Body of pancreas (tissue), 4 donors: Measurements from ENCODE around the gene GOPC. TPM values are rescaled to one million over a fixed set of nuclear protein-coding genes. Genes with fewer than 3 reads are reported as not detected.

ENCODE experiments used
- ATAC-seq: fragments of 150-250 bp; one replicate; pipeline ENCODE4 v1.9.1; 2016
- DNase-seq, 4 donors: peaks; one replicate each; pipeline ENCODE4 v3.0.0-alpha.2; 2019
- H3K27ac ChIP-seq, 4 donors: fragments of 200-600 bp; sonication (generic); 1 replicate in 3 of 4; 2 replicates in 1 of 4; pipeline versions ENCODE4 v1.5.1 to v1.6.1; 2016 to 2019; ENCODE audit warnings: mild to moderate bottlenecking in 1 of 4, mixed read lengths in 1 of 4, moderate library complexity in 1 of 4
- H3K27me3 ChIP-seq, 2 donors: fragments of 200-600 bp; sonication (generic); one replicate each; pipeline ENCODE4 v1.6.0; 2016; ENCODE audit warnings: mild to moderate bottlenecking in 1 of 2
- H3K36me3 ChIP-seq, 2 donors: fragments of 200-600 bp; sonication (generic); replicated peaks in 1 of 2; 2 replicates each; pipeline ENCODE4 v1.5.1; 2016; ENCODE audit warnings: low read depth in 2 of 2; ENCODE audit not compliant: insufficient read depth in 1 of 2
- H3K4me1 ChIP-seq: fragments of 200-600 bp; sonication (generic); one replicate; pipeline ENCODE4 v1.6.0; 2016
- H3K4me3 ChIP-seq, 2 donors: fragments of 200-600 bp; sonication (generic); 1 replicate in 1 of 2; 2 replicates in 1 of 2; pipeline ENCODE4 v1.5.1; 2016 to 2019
- H3K9me3 ChIP-seq, 3 donors: fragments of 200-600 bp; sonication (generic); 1 replicate in 2 of 3; 2 replicates in 1 of 3; pipeline ENCODE4 v1.5.1; 2016
- POLR2A ChIP-seq, 3 donors: fragments of 450-650 bp; IDR thresholded peaks; one replicate each; pipeline ENCODE4 v1.6.1; 2016; ENCODE audit warnings: antibody characterized with exemption in 3 of 3, mild to moderate bottlenecking in 2 of 3
- WGBS, 2 donors: methylation state at CpG; one replicate each; pipeline ENCODE4 v1.1.5; 2017; 5-methylcytosine and 5-hydroxymethylcytosine counted together
- intact Hi-C: fragments of 100-400 bp; cut with DNase I; formaldehyde crosslinking; loops from one replicate; pipeline ENCODE4 v1.15.1; 2023
- total RNA-seq, 2 donors: library from RNA; depleted of rRNA; stranded (reverse); fragments of >200 nt; gene quantifications; one replicate each; pipeline ENCODE4 v1.1.0, GENCODE V29; 2016
- TF ChIP-seq, protein P1 (sequence below), 7 experiments: fragments of 450-650 bp in 4 of 7; fragments of 200-600 bp in 3 of 7; sonication (generic) in 3 of 7; IDR thresholded peaks; one replicate each; pipeline ENCODE4 v1.5.1; 2016 to 2019; ENCODE audit warnings: antibody characterized with exemption in 7 of 7

The GOPC gene
- total RNA-seq, 2 donors from 2014 or later = 7.9 to 16.6 TPM

GRCh38 chr6:117605169-117605826 is 3.0 kb upstream of the GOPC start:
- 24 to 25% methylated on average over 7 of the region's 7 CpGs for WGBS, 2 donors
- ATAC-seq = no peak

GRCh38 chr6:117603821-117604220 is 1.5 kb upstream of the GOPC start:
- Histone ChIP-seq H3K4me3 (no peak overlapping the region), H3K27me3 (no peaks in the 10 kb centered on the region), H3K9me3 (no peaks in the 10 kb centered on the region), H3K27ac (no peak overlapping the region), H3K4me1 (peaks cover 23% of the 10 kb centered on the region), H3K36me3 (no peaks in the 10 kb centered on the region)
- no peak for ATAC-seq
- no peak for DNase-seq
- intact Hi-C loops = loop anchor here (10.0 kb wide), 1 partner anchor 259 kb away; no protein-coding TSS in a partner anchor
- 93 to 97% methylated on average over 2 of the region's 2 CpGs for WGBS, 2 donors
- no peak for TF ChIP-seq POLR2A (IDR thresholded peaks at IDR 0.05)

More at GRCh38 chr6:117605169-117605826, 3.0 kb upstream of the GOPC start:
- intact Hi-C loops = loop anchor here (10.0 kb wide), 1 partner anchor 260 kb away; no protein-coding TSS in a partner anchor
- Histone ChIP-seq H3K9me3 (no peaks in the 10 kb centered on the region), H3K4me3 (no peak overlapping the region), H3K36me3 (no peaks in the 10 kb centered on the region), H3K4me1 (peaks cover 13% of the 10 kb centered on the region), H3K27ac (no peak overlapping the region), H3K27me3 (no peaks in the 10 kb centered on the region)
- DNase-seq = peak; percentile 46 to 60 (median 52)
- TF ChIP-seq, protein P1, sequence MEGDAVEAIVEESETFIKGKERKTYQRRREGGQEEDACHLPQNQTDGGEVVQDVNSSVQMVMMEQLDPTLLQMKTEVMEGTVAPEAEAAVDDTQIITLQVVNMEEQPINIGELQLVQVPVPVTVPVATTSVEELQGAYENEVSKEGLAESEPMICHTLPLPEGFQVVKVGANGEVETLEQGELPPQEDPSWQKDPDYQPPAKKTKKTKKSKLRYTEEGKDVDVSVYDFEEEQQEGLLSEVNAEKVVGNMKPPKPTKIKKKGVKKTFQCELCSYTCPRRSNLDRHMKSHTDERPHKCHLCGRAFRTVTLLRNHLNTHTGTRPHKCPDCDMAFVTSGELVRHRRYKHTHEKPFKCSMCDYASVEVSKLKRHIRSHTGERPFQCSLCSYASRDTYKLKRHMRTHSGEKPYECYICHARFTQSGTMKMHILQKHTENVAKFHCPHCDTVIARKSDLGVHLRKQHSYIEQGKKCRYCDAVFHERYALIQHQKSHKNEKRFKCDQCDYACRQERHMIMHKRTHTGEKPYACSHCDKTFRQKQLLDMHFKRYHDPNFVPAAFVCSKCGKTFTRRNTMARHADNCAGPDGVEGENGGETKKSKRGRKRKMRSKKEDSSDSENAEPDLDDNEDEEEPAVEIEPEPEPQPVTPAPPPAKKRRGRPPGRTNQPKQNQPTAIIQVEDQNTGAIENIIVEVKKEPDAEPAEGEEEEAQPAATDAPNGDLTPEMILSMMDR (IDR thresholded peaks at IDR 0.05) = peak in 6 of 7 experiments; percentile 47 to 72 (median 68)
- TF ChIP-seq POLR2A (IDR thresholded peaks at IDR 0.05) = no peak

- Histone ChIP-seq H3K4me3 (peak overlapping the region; percentile 4 to 75), H3K27ac (peak overlapping the region; percentile 86 to 91 (median 90)), H3K27me3 (no peaks in the 10 kb centered on the region), H3K4me1 (peaks cover 23% of the 10 kb centered on the region), H3K36me3 (no peaks in the 10 kb centered on the region), H3K9me3 (no peaks in the 10 kb centered on the region)
- ATAC-seq (no peak), DNase-seq (no peak)
- TF ChIP-seq, protein P1 (IDR thresholded peaks at IDR 0.05) = no peak
- no peak for TF ChIP-seq POLR2A (IDR thresholded peaks at IDR 0.05)
- 42 to 46% methylated on average over 12 of the region's 12 CpGs for WGBS, 2 donors
- intact Hi-C loops = loop anchor here (10.0 kb wide), 1 partner anchor 258 kb away; no protein-coding TSS in a partner anchor
Measured at GRCh38 chr6:117602899-117603588, 733 bp upstream of the GOPC start.

DNA sequence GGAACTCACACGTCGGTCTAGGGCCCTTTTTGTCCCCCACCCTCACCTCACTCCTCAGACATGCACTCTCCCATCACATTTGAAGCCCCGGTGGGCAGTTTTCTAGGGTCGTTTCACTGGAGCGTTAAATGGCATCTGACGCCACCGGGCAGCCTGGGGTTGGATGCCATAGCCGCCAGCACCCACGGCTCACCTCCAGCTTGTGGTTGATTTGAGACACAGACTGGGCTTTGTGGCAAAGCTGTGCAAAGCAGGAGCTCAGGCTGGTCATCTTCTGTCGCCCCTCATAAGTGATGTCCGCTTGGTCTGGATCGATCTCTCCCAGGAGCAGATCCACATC is 530 bp downstream of the GOPC start:
- Histone ChIP-seq H3K36me3 (no peaks in the 10 kb centered on the region), H3K27me3 (no peaks in the 10 kb centered on the region), H3K4me3 (peak overlapping the region; percentile 67 to 75), H3K4me1 (peaks cover 23% of the 10 kb centered on the region), H3K9me3 (no peaks in the 10 kb centered on the region), H3K27ac (peak overlapping the region; percentile 86 to 91 (median 90))
- intact Hi-C loops = loop anchor here (10.0 kb wide), 1 partner anchor 257 kb away; no protein-coding TSS in a partner anchor
- DNase-seq = no peak
- WGBS, 2 donors = 0 to 1% methylated on average over 11 to 12 of the region's 12 CpGs
- ATAC-seq = no peak
- TF ChIP-seq, protein P1 (IDR thresholded peaks at IDR 0.05) = no peak
- no peak for TF ChIP-seq POLR2A (IDR thresholded peaks at IDR 0.05)

- 77 to 79% methylated on average over 6 of the region's 6 CpGs for WGBS, 2 donors
- peaks cover 23% of the 10 kb centered on the region for H3K4me1 ChIP-seq
- no peak overlapping the region for H3K4me3 ChIP-seq
- no peak for DNase-seq
- no peak for ATAC-seq
- intact Hi-C loops = loop anchor here (10.0 kb wide), 1 partner anchor 255 kb away; no protein-coding TSS in a partner anchor
- no peaks in the 10 kb centered on the region for H3K36me3 ChIP-seq
- H3K9me3 ChIP-seq = no peaks in the 10 kb centered on the region
- H3K27me3 ChIP-seq = no peaks in the 10 kb centered on the region
- no peak overlapping the region for H3K27ac ChIP-seq
- TF ChIP-seq, protein P1 (IDR thresholded peaks at IDR 0.05) = no peak
- no peak for TF ChIP-seq POLR2A (IDR thresholded peaks at IDR 0.05)
Measured at GRCh38 chr6:117600008-117600743, 2.1 kb downstream of the GOPC start.
